Raji (cell line): ENCODE data around the gene MACF1.

Experiments used
- POLR2A ChIP-seq: IDR thresholded peaks from 2 replicates; pipeline ENCODE4 v1.6.1; 2011; ENCODE audit warnings: low read depth, low read length, control low read depth; ENCODE audit not compliant: insufficient read depth

Gene MACF1

GRCh38 chr1:39268906-39269305, 64.4 kb downstream of the MACF1 start:
- TF ChIP-seq POLR2A: no peak

- TF ChIP-seq POLR2A: no peak
Observed at GRCh38 chr1:39269349-39269748, 64.9 kb downstream of the MACF1 start.

- no peak for TF ChIP-seq POLR2A
Observed at GRCh38 chr1:39269791-39270342, 65.4 kb downstream of the MACF1 start.

GRCh38 chr1:39270368-39270767, 65.9 kb downstream of the MACF1 start:
- no peak for TF ChIP-seq POLR2A

GRCh38 chr1:39272027-39272797, 67.7 kb downstream of the MACF1 start:
- TF ChIP-seq POLR2A: no peak

- no peak for TF ChIP-seq POLR2A
Observed at GRCh38 chr1:39272798-39273469, 68.4 kb downstream of the MACF1 start.

GRCh38 chr1:39275836-39276507, 71.5 kb downstream of the MACF1 start:
- TF ChIP-seq POLR2A: no peak

- TF ChIP-seq POLR2A: no peak
Observed at GRCh38 chr1:39277879-39278278, 73.4 kb downstream of the MACF1 start.

GRCh38 chr1:39282537-39283216, 78.2 kb downstream of the MACF1 start:
- no peak for TF ChIP-seq POLR2A

- TF ChIP-seq POLR2A: no peak
Observed at GRCh38 chr1:39283858-39284257, 79.4 kb downstream of the MACF1 start.

GRCh38 chr1:39287541-39287940, 83.0 kb downstream of the MACF1 start:
- TF ChIP-seq POLR2A: no peak

- no peak for TF ChIP-seq POLR2A
Observed at GRCh38 chr1:39288735-39289465, 84.4 kb downstream of the MACF1 start.

GRCh38 chr1:39292401-39292800, 87.9 kb downstream of the MACF1 start:
- no peak for TF ChIP-seq POLR2A

GRCh38 chr1:39293375-39294070, 89.0 kb downstream of the MACF1 start:
- TF ChIP-seq POLR2A: no peak

GRCh38 chr1:39294531-39294930, 90.0 kb downstream of the MACF1 start:
- no peak for TF ChIP-seq POLR2A
